ENCODE data around the gene PNMA8C. TPM values are rescaled to one million over a fixed set of nuclear protein-coding genes. Genes with fewer than 3 reads are reported as not detected.

Gene PNMA8C
- total RNA-seq, 2 donors from 2014 or later, result not detected

DNA sequence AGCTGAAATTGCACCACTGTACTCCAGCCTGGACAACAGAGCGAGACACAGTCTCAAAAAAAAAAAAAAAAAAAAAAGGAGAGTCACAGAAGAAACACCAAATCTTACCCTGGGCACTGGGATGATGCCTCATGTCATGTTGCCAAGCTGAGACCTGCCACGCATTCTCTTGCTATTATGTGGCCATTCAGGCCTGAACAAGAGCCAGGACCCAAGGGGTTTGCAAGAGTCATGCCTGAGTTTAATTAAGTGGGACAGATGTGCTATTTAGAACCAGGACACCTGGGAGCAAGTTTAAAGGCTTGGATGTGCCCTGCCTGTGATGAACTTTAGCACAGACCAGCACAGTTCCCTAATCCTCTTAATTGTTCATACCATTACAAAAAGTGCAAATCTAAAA, 32.8 kb upstream of the PNMA8C start:
- no peaks in the 10 kb centered on the region for H3K4me1 ChIP-seq
- no peaks in the 10 kb centered on the region for H3K9me3 ChIP-seq
- no peak overlapping the region for H3K4me3 ChIP-seq
- TF ChIP-seq, protein P1, sequence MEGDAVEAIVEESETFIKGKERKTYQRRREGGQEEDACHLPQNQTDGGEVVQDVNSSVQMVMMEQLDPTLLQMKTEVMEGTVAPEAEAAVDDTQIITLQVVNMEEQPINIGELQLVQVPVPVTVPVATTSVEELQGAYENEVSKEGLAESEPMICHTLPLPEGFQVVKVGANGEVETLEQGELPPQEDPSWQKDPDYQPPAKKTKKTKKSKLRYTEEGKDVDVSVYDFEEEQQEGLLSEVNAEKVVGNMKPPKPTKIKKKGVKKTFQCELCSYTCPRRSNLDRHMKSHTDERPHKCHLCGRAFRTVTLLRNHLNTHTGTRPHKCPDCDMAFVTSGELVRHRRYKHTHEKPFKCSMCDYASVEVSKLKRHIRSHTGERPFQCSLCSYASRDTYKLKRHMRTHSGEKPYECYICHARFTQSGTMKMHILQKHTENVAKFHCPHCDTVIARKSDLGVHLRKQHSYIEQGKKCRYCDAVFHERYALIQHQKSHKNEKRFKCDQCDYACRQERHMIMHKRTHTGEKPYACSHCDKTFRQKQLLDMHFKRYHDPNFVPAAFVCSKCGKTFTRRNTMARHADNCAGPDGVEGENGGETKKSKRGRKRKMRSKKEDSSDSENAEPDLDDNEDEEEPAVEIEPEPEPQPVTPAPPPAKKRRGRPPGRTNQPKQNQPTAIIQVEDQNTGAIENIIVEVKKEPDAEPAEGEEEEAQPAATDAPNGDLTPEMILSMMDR (IDR thresholded peaks at IDR 0.05), result no peak
- no peaks in the 10 kb centered on the region for H3K27me3 ChIP-seq
- H3K36me3 ChIP-seq, result no peaks in the 10 kb centered on the region
- DNase-seq (ENCODE audit: low spot score), result no peak
- H3K27ac ChIP-seq, result no peak overlapping the region

DNA sequence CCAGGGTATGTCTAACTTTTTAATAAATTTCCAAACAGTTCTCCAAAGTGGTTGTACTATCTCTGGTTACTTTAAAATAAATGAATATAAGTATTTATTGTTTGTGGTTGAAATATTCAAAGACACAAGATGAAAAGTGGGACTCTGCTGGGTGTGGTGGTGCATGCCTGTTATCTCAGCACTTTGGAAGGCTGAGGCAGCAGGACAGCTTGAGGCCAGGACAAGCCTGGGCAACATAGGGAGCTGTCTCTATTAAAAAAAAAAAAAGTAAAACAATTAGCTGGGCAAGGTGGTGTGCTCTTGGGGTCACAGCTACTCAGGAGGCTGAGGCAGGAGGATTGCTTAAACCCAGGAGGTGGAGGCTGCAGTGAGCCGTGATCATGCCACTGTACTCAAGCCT, 32.2 kb upstream of the PNMA8C start:
- no peaks in the 10 kb centered on the region for H3K9me3 ChIP-seq
- no peaks in the 10 kb centered on the region for H3K4me1 ChIP-seq
- no peaks in the 10 kb centered on the region for H3K36me3 ChIP-seq
- TF ChIP-seq, protein P1 (IDR thresholded peaks at IDR 0.05), result no peak
- no peak overlapping the region for H3K27ac ChIP-seq
- H3K4me3 ChIP-seq, result no peak overlapping the region
- no peaks in the 10 kb centered on the region for H3K27me3 ChIP-seq
- DNase-seq (ENCODE audit: low spot score), result no peak

DNA sequence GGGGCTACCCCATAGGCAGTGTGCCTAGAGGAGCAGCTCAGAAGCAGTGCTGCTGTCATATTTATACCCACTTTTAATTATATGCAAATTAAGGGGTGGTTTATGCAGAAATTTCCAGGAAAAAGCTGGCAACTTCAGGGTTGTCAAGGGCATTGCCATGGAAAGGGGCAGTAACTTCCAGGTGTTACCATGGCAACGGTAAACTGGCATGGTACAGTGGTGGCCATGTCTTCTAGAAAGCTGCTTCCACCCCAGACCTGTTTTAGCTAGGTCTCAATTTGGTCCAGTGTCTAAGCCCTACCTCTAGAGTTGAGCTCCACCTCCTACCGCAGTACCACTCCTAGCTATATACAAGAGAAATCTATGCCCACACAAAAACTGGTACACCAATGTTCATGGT, 31.3 kb upstream of the PNMA8C start:
- Histone ChIP-seq H3K27ac (no peak overlapping the region), H3K9me3 (no peaks in the 10 kb centered on the region), H3K4me3 (no peak overlapping the region), H3K27me3 (no peaks in the 10 kb centered on the region), H3K36me3 (no peaks in the 10 kb centered on the region), H3K4me1 (no peaks in the 10 kb centered on the region)
- DNase-seq (ENCODE audit: low spot score), result no peak
- TF ChIP-seq, protein P1 (IDR thresholded peaks at IDR 0.05), result no peak

DNA sequence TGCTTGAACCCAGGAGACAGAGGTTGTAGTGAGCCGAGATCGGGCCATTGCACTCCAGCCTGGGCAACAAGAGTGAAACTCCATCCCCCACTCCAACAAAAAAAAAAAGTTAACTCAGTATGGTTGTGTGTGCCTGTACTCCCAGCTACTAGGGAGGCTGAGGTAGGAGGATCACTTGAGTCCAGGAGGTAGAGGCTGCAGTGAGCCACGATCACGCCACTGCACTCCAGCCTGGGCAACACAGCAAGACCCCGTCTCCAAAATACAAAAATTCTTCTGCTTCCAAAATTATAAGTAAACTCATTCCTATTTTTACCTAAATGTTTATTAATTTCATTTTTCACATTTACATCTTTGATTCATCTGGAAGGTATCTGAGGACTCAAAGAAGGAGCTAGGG, 28.2 kb upstream of the PNMA8C start:
- Histone ChIP-seq H3K9me3 (no peaks in the 10 kb centered on the region), H3K4me1 (no peaks in the 10 kb centered on the region), H3K36me3 (no peaks in the 10 kb centered on the region), H3K27ac (no peak overlapping the region), H3K27me3 (no peaks in the 10 kb centered on the region), H3K4me3 (no peak overlapping the region)
- TF ChIP-seq, protein P1 (IDR thresholded peaks at IDR 0.05), result no peak
- DNase-seq (ENCODE audit: low spot score), result no peak

DNA sequence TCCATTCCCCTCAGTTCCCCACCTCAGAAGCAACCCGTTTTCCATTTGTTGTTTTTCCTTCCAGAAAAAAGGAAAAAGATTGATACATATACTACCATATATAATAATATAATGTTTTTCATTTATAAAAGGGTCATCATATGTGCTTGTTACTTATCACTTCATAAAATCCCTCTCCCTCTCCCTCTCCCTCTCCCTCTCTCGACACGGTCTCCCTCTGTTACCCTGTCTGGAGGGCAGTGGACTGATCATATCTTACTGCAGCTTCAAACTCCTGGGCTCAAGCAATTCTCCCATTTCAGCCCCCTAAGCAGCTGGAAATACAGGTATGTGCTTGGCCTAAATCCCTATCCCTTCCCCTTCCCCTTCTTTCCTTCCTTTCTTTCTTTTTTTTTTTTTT, 25.5 kb upstream of the PNMA8C start:
- Histone ChIP-seq H3K4me1 (no peaks in the 10 kb centered on the region), H3K27ac (no peak overlapping the region), H3K27me3 (no peaks in the 10 kb centered on the region), H3K4me3 (no peak overlapping the region), H3K36me3 (no peaks in the 10 kb centered on the region), H3K9me3 (no peaks in the 10 kb centered on the region)
- TF ChIP-seq, protein P1 (IDR thresholded peaks at IDR 0.05), result no peak
- no peak for DNase-seq (ENCODE audit: low spot score)

DNA sequence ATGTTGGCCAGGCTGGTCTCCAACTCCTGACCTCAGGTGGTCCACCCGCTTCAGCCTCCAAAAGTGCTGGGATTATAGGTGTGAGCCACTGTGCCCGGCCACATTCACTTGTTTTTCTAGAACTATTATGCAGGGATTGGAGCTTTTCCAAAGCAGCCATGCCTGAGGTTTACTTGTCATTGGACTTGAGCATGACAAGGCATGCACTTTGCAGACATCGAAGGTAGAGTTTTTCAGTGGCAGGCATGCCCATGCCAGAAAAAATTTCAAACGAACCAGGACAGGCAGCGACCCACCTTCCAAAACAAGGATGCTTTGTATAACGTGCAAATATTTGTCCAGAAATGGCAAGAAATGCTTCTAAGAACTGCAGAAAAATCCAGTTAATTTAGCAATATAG, 24.9 kb upstream of the PNMA8C start:
- H3K4me1 ChIP-seq, result no peaks in the 10 kb centered on the region
- H3K36me3 ChIP-seq, result no peaks in the 10 kb centered on the region
- TF ChIP-seq, protein P1 (IDR thresholded peaks at IDR 0.05), result no peak
- H3K27ac ChIP-seq, result no peak overlapping the region
- no peaks in the 10 kb centered on the region for H3K27me3 ChIP-seq
- H3K9me3 ChIP-seq, result no peaks in the 10 kb centered on the region
- H3K4me3 ChIP-seq, result no peak overlapping the region
- no peak for DNase-seq (ENCODE audit: low spot score)
